GM12874 (cell line): ENCODE data around the gene PALMD.

Source experiments
- CTCF ChIP-seq: IDR thresholded peaks from 2 replicates; pipeline ENCODE4 v1.5.1; 2011; ENCODE audit warnings: low read depth, mild to moderate bottlenecking, control low read depth, low read length, moderate library complexity; ENCODE audit not compliant: insufficient read depth

The PALMD gene, protein sequence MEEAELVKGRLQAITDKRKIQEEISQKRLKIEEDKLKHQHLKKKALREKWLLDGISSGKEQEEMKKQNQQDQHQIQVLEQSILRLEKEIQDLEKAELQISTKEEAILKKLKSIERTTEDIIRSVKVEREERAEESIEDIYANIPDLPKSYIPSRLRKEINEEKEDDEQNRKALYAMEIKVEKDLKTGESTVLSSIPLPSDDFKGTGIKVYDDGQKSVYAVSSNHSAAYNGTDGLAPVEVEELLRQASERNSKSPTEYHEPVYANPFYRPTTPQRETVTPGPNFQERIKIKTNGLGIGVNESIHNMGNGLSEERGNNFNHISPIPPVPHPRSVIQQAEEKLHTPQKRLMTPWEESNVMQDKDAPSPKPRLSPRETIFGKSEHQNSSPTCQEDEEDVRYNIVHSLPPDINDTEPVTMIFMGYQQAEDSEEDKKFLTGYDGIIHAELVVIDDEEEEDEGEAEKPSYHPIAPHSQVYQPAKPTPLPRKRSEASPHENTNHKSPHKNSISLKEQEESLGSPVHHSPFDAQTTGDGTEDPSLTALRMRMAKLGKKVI

GRCh38 chr1:99645699-99646531 is at the start of gene PALMD:
Gene PALMD, plus strand, starts transcription at chr1:99646113. Its CDS starts 205 bp downstream, at chr1:99646318.
- TF ChIP-seq CTCF, result no peak

DNA sequence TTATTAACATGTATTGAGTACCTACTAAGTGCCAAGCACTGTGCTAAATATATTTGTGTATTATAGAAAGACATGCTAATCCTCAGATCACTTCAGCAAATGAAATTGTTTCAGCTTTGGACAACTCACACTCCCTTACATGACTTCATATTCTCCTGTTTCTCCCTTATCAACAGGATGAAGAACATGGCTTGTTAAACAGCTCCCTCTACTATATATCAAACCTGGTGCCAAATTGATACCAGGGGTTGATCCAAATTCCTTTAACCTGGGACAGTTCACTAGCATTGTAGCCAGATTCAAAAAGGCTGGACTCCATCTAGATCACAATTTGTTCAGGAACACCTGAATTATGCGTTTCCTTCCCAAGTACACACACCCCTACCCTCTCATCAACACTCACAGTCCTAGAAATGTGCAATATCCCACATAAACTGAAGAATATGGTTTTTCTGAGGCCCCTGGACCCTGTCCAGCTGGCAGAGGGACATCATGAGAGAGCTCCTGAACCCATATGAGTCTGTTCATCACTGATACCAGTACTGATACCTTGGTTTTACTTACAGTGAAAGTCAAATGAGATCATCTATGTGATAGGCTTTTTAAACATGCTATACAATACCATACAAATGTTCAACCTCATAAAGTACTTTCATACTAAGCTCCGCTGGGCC is 47.0 kb upstream of the PALMD start:
- TF ChIP-seq CTCF, result no peak

GRCh38 chr1:99599678-99600175 is 46.2 kb upstream of the PALMD start:
- TF ChIP-seq CTCF, result no peak

GRCh38 chr1:99600782-99601181 is 45.1 kb upstream of the PALMD start:
- no peak for TF ChIP-seq CTCF

- TF ChIP-seq CTCF, result no peak
Measured at GRCh38 chr1:99601208-99601607, 44.7 kb upstream of the PALMD start.

- no peak for TF ChIP-seq CTCF
Measured at GRCh38 chr1:99601709-99602403, 44.1 kb upstream of the PALMD start.
